CD1c-positive myeloid dendritic cell (primary cell): ENCODE data around the gene SLIT1.

Experiments
- DNase-seq: peaks from one replicate; pipeline ENCODE4 v3.0.0-alpha.2; 2016; ENCODE audit errors: extremely low spot score

SLIT1 gene

DNA sequence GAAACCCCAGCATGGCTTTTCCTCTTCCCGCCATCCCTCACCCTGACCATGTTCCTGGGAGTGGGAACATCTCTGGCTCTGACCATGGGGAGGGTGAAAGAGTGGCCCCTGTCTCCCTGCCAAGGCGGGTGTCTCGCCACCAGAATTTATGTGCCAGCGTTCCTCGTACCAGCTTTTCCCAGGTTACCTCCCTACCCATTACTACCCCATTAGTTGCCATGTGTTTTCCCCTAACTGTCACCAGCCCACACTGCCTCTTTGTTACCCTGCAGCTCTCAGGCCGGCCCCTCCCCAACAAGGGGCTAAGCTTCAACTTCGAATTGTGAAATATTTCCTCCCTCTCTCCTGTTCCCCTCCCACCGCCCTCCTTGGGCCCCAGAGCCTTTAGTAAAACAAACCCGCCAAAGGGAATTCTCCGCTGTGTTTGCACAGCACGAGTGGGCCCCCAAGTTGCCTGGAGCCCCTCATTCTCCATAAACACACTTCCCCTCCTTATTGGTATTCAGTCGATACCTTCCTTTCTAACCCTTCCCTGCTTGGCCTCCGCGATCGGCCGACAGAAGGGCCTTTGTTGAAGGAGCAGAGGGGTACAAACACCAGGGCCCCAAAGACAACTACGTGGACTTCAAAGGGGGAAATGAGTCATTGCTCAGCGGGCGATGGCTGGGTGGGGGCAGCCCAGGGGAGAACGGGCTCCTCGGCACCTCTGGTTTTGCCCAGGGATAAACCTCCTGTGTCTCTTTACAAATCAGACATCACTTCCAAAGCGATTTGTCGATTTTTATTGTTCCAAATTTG, 45.5 kb downstream of the SLIT1 start:
- no peak for DNase-seq

GRCh38 chr10:97139651-97140048, 46.1 kb downstream of the SLIT1 start:
- DNase-seq: no peak

GRCh38 chr10:97138846-97139245, 46.9 kb downstream of the SLIT1 start:
- DNase-seq: no peak

- no peak for DNase-seq
Observed at GRCh38 chr10:97138174-97138573, 47.6 kb downstream of the SLIT1 start.

- no peak for DNase-seq
Observed at GRCh38 chr10:97136756-97137155, 49.0 kb downstream of the SLIT1 start.

DNA sequence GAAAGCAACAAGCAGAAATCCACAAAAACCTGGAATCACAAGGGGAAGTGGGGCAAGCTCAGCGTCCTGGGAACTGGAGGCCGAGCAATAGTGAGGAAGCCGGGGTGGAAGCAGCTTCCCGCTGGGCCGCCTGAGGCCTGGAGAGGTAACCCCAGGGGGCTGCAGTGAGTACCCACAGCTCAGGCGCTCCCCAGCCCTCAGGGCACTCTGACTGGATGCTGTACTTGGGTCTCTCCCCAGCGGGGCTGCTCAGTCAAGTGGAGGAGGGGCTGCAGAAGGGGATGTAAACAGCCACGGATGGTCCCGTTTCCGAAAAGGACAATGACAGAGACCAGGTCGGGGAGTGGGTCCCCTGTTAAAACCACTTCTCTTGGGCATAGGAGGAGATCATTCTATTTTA, 50.3 kb downstream of the SLIT1 start:
- DNase-seq: no peak

- DNase-seq: no peak
Observed at GRCh38 chr10:97134983-97135382, 50.8 kb downstream of the SLIT1 start.

DNA sequence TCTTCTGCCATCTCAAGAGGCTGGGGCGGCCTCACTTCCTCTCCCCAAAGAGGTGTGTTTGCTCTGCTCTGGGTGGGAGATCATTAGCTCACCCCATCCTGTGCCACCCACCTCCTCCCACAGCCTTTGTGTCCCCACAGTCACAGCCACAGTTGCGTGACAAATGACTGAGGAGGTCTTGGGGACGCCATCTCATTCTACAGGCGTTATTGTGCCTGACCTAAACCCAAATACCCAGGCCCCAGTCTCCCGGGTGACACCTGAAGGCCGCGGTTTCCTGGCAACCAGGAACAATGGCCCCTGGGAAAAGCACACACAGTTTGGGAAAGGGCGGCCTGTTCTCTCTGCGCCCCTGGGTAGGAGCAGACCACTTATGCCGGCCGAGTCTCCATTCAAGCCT, 51.6 kb downstream of the SLIT1 start:
- no peak for DNase-seq

DNA sequence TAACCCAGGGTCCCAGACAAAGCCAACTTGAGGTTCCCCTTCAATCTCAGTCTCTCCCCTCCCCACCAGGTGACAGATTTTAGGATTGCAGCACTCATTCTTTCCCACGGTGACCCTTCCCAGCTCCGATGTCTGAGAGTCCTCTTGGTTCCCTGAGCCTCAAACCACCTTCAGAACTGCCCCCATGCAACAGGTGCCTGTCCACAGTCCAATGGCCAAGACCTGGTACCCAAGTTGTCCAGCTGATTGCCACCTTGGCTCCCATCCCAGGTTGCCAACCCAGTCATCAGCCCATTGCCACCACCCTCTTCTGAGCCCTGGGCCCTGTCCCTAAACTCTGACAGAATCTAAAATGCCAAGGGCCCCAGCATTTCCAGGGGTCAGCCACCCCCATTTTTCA, 53.5 kb downstream of the SLIT1 start:
- no peak for DNase-seq

DNA sequence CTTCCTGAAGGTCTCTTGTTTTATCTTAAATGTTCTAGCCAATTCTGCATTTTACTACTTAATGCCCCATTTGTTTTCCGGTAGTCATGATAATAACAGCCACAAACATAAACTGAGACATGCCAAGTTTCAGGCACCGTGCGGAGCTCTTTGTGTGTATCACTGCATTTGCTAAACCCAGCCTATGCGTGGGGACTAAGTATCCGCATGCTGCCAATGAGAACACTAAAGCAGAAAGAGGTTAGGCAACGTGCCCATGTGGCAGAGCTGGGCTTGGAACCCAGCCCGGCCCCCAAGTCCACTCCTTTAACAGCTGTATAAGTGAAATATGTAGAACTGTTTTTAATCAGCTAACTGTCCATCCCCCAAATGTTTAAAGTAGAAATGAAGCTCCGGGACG, 54.1 kb downstream of the SLIT1 start:
- no peak for DNase-seq

GRCh38 chr10:97131181-97131628, 54.6 kb downstream of the SLIT1 start:
- DNase-seq: no peak

DNA sequence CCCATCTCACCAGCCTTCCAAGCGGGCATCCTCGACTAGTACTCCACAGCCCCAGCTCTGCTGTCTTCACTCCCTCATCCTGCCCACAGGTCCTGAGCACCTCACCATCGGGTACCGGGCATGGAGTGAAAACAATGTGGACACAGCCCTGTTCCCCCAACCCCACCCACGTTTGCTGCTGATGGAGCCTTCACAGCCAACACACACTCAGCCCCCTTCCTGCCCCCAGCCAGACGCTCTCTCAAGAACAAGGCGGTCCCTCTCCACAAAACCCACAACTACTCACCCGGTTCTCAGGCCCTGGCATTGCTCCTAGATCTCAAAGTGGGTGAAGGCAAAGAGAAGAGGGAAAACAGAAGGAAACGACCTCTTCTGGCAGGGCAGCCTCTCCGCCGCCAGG, 56.1 kb downstream of the SLIT1 start:
- DNase-seq: no peak

DNA sequence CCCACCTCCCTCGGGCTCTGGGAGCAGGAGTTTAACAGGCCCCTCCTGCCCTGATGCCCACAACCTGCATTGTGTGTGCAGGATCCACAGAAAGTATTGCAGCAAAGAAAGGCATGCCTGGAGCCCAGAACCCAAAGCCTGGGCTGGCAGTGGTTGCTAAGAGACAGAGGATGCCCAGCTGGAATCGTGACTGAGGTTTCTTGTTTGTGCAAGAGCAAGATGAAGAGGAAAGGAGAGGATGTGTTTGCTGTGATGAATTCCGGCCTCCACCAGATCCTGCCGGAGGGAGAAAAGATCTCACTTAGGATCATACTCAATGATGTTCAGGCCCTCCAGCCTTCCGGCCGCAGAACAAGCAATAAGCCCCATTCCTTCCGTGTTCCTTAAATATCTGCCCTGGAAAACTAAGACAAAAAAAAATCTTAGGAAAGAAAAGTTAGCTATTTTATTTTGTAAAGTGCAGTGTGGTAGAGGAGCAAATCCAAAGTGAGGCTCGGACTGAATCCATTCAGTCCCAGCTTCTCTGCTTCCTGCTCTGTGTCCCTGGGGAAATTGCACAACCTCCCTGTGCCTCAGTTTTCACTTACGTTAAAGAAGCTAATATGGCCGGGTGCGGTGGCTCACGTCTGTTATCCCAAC, 57.1 kb downstream of the SLIT1 start:
- no peak for DNase-seq

GRCh38 chr10:97128039-97128492, 57.7 kb downstream of the SLIT1 start:
- DNase-seq: no peak

DNA sequence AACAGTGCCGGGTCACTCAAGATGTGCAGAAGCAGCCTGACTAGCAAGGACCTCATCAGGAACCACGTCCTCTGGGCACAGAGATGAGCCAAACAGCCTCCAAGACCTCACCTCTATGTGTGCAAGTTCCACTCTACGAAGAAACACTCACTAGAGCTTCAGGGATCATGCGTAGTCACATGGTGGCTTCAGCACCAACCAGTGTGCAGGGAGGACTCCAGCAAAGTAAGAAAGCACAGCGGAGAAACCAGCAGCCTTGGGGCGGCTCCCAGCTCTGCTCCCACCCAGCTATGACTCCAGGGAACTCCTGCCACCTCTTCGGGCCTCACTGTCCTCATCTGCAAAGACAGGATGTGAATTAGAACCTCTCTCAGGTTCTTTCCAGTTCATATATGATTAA, 58.2 kb downstream of the SLIT1 start:
- DNase-seq: no peak

DNA sequence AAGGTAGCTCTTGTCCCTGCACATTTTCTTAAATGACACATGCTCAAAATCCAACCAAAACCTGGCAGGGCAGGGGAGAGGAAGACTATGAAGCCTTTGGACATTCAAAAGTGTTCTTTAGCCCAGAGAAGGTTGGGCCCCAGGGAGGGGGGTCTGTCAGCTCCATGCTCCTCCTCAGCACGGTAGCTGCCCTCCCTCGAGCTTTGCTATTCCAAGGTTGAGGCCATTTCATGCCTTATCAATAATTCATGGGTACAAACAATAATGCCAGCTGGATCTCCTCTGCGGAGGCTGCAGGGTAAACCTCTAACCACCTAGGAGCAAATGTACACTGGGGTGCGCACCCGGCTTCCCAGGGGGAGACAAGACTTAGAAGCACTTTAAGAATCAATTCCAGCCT, 61.5 kb downstream of the SLIT1 start:
- DNase-seq: no peak

- DNase-seq: no peak
Observed at GRCh38 chr10:97123765-97124164, 62.0 kb downstream of the SLIT1 start.

GRCh38 chr10:97121041-97121440, 64.7 kb downstream of the SLIT1 start:
- DNase-seq: no peak

DNA sequence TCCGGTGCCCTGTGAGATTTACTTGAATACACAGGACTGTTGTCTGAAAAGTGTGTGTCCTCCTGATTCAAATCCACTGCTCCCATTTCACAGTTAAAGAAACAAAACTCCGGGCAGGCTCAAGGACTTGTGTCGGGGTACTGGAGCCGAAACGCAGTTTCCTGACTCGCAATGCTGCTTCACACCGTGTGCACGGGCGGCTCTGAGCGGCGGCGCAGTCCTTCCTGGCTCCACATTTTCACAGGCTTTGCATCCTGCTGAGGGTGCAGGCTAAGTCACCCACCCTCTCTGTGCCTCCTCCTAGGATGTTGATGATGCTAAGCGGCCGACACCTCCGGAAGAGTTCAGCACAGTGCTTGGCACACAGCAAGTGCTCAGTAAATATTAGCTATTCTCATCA, 65.4 kb downstream of the SLIT1 start:
- no peak for DNase-seq

DNA sequence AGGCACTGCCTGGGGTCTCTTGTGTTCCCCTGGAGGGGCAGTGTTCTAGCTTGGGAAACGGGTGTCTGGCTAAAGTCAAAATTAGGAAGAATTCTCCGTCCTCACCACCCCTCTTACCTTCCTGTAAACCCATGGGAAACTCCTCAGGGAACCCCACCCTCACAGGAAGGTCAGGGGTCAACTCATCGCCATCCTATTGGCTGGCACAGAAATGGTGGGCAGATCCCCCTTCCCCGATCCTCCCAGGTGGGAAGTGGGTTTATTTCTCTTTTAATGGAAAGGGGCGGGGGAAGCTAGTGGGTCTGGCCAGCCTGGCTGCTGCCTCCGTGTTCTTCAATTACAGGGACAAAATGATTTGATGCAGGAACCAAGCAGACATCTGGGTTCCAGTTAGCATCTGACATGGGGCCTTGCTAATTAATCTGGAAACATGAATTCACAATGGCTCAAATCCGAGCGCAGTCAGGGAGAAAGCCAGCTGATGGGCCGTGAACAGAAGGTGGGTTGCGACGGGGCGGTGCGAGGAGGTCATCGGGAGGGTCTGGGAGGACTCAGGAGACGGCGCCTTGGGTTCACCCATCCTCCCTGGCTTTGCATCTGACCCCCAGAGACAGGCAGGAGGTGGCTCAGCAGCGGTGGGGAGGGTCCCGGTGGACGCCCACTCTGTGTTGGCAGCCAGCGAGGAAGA, 66.6 kb downstream of the SLIT1 start:
- no peak for DNase-seq

GRCh38 chr10:97117372-97117771, 68.4 kb downstream of the SLIT1 start:
- no peak for DNase-seq

DNA sequence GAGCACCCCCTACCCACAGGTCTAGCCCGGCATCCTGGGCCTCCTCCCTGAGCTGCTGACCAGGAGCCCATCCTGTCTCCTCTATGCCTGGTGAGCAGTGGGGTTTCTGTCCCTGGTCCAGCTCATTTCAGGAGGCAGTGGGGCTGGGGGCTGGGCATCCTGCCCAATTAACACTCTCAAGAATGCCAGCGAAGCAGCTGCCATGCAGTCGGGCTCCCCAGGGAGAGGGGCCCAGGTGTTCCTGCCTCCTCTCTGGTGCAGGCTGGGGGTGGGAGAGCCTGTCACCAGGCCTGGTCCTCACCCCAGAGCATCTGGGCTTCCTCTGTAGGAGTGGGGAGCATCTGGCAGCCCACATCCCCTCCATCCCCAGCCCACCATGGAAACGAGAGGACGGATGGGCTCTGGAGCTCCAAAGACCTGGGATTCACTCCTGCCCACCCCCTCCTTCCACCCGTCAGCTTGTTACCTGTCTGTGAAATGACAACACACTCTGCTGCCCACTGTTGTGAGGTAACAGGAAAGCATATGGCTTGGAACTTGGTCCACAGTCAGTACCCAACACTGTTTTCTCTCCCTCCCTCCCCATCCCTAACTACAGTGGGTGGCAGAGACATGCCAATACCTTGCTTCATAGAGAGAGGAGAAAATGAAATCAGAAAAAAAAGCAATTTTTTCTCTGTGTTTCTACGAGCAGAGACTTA, 69.1 kb downstream of the SLIT1 start:
- DNase-seq: no peak
